ENCODE results near the gene SCFD2. TPM values are rescaled to one million over a fixed set of nuclear protein-coding genes. Genes with fewer than 3 reads are reported as not detected.
"Not testable (repeated sequence)": the region's sequence is repeated elsewhere in the genome, so short reads cannot be mapped to it uniquely, and the experiment has no call there.

The SCFD2 gene
- polyA plus RNA-seq, 3 donors, result 12.8 to 14.7 (median 14.5) TPM

DNA sequence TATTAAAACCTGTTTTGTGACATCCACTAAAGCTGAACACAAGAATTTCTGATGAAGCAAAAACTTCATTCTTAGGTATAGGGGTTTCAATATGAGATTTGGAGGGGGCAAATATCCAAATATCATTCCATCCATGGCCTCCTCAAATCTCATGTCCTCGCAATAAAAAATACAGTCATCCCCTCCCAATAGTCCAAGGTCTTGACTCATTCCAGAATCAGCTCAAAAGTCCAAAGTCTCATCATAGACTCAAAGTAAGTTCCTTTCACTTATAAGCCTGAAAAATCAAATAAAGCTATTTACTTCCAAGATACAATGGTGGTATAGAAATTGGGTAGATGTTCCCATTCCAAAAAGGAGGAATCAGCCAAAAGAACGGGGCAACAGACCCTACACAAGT is 213.4 kb downstream of the SCFD2 start:
- no peak for DNase-seq (ENCODE audit: low read depth in 3 of 3, low spot score in 2 of 3)

DNA sequence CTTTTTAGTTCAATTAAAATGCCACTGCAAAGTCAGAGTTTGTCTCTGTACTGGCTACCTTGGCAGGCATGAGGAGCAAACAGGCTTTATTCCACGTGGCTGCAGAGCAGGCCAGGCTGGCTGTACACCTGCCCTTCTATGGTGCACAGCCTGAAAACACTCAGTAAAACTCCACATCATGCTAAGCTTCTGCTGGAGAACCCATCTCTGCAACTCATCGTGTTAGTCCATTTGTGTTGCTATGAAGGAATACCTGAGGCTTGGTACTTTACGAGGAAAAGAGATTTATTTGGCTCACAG is 214.4 kb downstream of the SCFD2 start:
- DNase-seq (ENCODE audit: low read depth in 3 of 3, low spot score in 2 of 3), result no peak

GRCh38 chr4:53150631-53151488 is 215.0 kb downstream of the SCFD2 start:
- no peak for DNase-seq (ENCODE audit: low read depth in 3 of 3, low spot score in 2 of 3)

- DNase-seq (ENCODE audit: low read depth in 3 of 3, low spot score in 2 of 3), result no peak
These were observed 218.2 kb downstream of the SCFD2 start for GRCh38 chr4:53147711-53148110.

- DNase-seq (ENCODE audit: low read depth in 3 of 3, low spot score in 2 of 3), result no peak
These were observed 218.7 kb downstream of the SCFD2 start for GRCh38 chr4:53147197-53147596.

- DNase-seq (ENCODE audit: low read depth in 3 of 3, low spot score in 2 of 3), result no peak
These were observed 224.6 kb downstream of the SCFD2 start for GRCh38 chr4:53141308-53141707.

DNA sequence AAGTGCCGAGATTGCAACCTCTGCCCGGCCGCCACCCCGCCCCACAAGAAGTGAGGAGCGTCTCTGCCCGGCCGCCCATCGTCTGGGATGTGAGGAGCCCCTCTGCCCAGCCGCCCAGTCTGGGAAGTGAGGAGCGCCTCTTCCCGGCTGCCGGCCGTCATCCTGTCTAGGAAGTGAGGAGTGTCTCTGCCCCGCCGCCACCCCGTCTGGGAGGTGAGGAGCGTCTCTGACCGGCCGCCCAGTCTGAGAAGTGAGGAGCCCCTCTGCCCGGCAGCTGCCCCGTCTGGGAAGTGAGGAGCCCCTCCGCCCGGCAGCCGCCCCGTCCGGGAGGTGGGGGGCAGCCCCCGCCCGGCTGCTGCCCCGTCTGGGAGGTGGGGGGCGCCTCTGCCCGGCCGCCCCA is 226.6 kb downstream of the SCFD2 start:
- not testable (repeated sequence) for DNase-seq (ENCODE audit: low read depth in 3 of 3, low spot score in 2 of 3)

GRCh38 chr4:53137468-53137867 is 228.4 kb downstream of the SCFD2 start:
- no peak for DNase-seq (ENCODE audit: low read depth in 3 of 3, low spot score in 2 of 3)

DNA sequence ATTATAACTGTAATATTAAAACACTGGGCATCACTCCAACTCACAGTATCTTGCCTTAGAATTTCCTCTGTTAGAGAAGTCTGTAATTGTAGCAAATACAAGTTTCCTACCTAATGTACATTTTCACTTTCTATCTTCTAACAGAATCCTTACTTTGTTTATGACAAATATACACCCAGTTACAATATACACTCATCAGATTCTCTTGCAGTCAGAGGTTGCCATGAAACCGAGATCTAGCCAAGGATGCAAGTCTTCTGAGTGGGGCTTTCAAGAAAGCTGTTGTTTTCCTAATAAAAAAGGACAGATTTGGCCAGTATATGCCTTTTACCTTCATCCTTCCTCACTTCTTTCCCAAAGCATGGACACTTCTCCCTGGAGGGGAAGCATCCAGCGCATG is 228.9 kb downstream of the SCFD2 start:
- DNase-seq (ENCODE audit: low read depth in 3 of 3, low spot score in 2 of 3), result no peak

DNA sequence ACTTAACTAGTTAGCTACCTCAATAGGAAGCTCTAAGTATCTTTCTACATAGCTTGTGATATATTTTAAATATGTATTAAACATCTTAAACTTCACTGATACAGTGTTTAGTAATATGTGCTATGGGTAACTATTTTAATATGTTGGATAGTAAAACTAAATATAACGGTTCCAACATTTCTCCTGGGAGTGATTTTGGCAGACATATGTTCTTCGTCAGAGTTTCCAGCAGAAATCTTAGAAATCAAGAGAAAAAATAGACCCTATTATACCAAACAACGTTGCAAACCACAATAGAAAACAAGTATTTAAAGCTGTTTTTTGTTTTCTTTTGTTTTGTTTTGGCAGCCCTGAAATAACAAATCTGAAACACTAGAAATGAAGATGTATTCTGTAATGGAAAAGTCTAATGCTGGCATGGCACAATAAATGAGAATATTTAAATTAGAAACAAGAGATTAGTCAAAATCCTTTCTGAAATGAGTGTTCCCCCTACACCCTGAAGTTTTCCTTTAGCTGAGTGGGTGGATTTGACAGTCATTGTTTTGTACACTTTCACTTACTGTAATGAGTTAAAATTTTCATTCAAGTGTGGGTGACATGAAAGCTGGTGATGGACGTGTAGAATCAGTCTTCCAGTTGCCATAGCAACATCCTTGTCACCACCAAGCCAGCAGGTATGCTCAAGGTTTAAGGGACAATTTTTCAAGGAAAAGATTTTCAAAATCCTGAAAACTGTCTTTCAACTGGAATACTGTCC is 233.5 kb downstream of the SCFD2 start:
- DNase-seq (ENCODE audit: low read depth in 3 of 3, low spot score in 2 of 3), result no peak

- DNase-seq (ENCODE audit: low read depth in 3 of 3, low spot score in 2 of 3), result no peak
These were observed 234.3 kb downstream of the SCFD2 start for GRCh38 chr4:53131562-53131925.

DNA sequence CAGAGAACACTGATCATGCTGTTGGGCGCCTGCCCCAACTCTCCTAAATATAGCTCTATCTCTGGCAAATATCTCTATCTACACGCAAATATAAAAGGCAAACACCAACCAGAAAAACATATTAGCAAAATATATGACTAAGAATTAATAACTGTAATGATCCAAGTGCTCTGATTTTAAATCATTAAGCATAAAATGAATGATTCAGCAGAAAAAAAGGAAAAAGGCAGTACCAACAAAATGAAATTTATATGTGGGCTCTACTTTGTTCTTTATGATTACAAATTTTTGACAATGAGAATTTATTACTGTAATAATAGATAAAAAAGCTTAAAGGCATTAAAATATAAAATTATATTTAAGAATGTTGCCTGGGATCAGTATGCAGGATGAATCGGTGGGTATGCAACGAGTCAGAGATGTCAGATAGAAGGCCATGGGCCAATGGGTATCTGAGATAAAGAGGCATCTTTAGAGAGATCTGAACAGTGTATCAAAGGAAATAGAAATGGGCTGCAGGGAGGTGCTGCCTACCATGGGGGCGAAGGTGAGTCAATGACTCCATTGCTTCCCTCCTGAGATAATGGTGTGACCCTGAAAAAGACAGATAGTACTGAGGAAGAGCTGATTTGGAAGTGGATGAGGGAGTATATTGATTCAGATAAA is 234.8 kb downstream of the SCFD2 start:
- no peak for DNase-seq (ENCODE audit: low read depth in 3 of 3, low spot score in 2 of 3)

DNA sequence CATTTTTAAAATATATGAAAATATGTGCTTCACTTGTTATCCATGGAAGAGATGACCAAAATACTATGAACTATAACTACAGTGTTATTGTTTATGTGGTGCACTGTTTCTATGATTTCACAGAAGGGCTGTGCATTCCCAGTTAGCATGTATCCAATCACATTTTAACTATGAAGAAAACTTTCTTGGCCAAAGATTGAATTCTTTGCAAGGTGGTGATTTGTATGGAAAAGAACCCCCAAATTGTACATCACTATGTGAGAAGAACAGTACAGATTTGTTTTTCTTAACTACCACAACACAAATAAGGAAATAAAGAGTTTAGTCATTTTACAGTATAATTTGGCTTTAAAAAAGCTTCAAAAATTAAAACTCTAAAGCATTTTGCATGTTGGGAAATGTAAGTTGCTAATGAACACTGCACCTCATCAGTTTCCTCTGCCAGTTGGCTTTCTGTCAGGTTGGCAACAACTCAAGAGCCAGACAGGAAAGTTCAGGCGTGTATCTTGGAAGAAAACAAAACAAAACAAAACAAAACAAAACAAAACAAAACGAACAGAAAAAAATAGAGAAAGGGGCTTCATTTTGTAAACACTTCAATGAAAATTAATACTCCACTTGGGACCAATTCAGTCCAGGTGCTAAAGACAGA is 237.0 kb downstream of the SCFD2 start:
- DNase-seq (ENCODE audit: low read depth in 3 of 3, low spot score in 2 of 3), result no peak

DNA sequence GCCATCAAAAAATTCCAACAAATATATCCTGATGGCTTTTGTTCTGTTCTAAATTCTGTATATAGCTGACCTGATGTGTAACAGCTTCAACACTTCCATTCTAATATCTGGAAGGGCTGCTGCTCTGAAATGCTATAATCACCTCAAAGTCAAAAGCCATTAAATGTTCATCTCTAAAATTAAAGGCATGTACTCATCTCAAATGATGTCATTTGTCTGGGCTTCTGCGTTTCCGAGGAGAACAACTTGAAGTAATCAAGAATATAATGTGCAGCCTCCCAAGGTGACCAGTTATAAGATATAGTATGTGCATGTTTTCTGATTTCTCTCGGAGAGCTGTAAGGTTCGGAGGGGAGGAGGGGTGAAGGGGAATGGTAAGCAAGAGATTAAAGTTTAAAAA is 237.6 kb downstream of the SCFD2 start:
- no peak for DNase-seq (ENCODE audit: low read depth in 3 of 3, low spot score in 2 of 3)

- DNase-seq (ENCODE audit: low read depth in 3 of 3, low spot score in 2 of 3), result no peak
These were observed 238.5 kb downstream of the SCFD2 start for GRCh38 chr4:53127365-53127764.

- DNase-seq (ENCODE audit: low read depth in 3 of 3, low spot score in 2 of 3), result no peak
These were observed 239.8 kb downstream of the SCFD2 start for GRCh38 chr4:53126099-53126498.

GRCh38 chr4:53123819-53124218 is 242.0 kb downstream of the SCFD2 start:
- no peak for DNase-seq (ENCODE audit: low read depth in 3 of 3, low spot score in 2 of 3)

GRCh38 chr4:53123171-53123570 is 242.7 kb downstream of the SCFD2 start:
- DNase-seq (ENCODE audit: low read depth in 3 of 3, low spot score in 2 of 3), result no peak

GRCh38 chr4:53122280-53123116 is 243.4 kb downstream of the SCFD2 start:
- no peak for DNase-seq (ENCODE audit: low read depth in 3 of 3, low spot score in 2 of 3)

DNA sequence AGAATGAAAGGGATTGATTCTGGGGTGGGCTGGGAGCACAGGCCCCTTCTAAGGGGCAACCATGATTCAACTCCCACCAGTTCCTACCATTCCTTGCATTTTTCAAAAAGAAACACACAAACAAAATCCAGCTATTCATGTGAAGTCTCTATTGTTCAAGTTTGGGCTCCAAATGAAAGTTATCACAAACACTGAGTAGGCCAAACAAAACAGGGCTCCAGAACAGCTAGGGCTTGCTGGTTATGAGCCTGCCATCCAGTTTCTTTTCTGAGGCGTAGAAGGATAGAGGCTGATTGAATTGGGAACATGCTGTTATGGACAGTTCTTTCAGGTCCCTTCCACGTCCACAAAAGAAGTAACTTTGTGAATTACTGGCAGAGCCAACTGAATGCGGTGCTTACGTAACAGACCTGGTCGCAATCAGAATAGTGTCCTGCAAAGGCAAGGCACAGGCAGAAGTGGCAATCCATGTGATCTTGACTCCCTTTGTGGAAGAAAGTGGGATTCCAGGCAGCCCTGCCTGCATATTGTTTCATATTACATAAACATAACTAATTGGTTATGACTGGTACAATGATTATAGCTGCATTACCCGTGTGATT is 244.5 kb downstream of the SCFD2 start:
- DNase-seq (ENCODE audit: low read depth in 3 of 3, low spot score in 2 of 3), result no peak
